GM19043 (cell line): ENCODE measurements around the gene TGFBR2.
A peak's percentile ranks its signal among the peaks of the same experiment; 100 is the strongest.

Experiments
- ATAC-seq: cut with Tn5 transposase; IDR thresholded peaks from one replicate; pipeline ENCODE4 v1.9.1; 2021; ENCODE audit warnings: low read depth; ENCODE audit not compliant: unreplicated experiment

TGFBR2 gene

GRCh38 chr3:30688776-30689641, 82.6 kb downstream of the TGFBR2 start:
- ATAC-seq: no peak

- no peak for ATAC-seq
These were observed 83.8 kb downstream of the TGFBR2 start for GRCh38 chr3:30690199-30690598.

- no peak for ATAC-seq
These were observed 85.0 kb downstream of the TGFBR2 start for GRCh38 chr3:30691249-30691880.

DNA sequence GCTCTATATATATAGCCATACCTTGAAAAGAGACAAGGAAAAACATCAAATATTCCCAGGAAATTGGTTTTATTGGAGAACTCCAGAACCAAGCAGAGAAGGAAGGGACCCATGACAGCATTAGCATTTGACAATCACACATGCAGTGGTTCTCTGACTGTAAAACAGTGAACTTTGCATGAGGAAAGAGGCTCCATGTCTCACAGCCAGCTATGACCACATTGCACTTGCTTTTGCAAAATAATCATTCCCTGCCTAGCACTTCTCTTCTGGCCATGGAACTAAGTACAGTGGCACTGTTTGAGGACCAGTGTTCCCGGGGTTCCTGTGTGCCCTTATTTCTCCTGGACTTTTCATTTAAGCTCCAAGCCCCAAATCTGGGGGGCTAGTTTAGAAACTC, 85.5 kb downstream of the TGFBR2 start:
- ATAC-seq: no peak

GRCh38 chr3:30692498-30693130, 86.2 kb downstream of the TGFBR2 start:
- ATAC-seq: no peak

DNA sequence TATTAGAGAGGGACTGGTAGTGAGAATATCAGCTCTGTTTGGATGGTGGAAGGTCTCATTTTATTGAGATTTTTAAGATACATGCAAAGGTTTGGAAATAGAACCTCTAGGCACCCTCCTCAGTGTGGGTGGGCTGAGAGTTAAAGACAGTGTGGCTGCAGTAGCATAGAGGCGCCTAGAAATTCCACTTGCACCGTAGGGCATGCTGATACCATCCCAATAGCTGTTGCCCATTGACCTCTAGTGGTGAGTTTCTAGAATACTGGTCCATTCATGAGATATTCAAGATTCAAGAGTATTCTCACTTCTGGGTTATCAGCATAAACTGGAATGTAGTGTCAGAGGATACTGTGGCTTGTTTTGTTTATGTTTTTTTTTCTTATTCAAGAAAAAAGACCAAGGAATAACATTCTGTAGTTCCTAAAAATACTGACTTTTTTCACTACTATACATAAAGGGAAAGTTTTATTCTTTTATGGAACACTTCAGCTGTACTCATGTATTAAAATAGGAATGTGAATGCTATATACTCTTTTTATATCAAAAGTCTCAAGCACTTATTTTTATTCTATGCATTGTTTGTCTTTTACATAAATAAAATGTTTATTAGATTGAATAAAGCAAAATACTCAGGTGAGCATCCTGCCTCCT, 87.2 kb downstream of the TGFBR2 start:
- peak; percentile 95 for ATAC-seq

GRCh38 chr3:30694148-30694547, 87.7 kb downstream of the TGFBR2 start:
- ATAC-seq: no peak

DNA sequence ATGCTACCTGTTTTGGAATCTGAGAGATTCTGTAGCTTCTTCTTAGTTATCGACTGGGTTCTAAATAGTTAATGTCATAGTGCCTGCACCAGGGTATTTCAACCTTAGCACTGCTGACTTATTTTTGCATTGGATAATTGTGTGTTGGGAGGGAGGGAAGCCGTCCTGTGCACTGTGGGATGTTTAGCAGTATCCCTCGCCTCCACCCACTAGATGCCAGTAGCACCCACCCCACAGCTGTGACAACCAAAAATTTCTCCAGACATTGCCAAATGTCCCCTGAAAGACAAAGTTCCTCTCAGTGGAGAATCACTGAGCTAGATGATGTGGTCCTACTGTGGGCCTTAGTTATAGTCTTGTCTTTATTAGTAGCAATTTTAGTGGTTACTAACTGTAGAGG, 88.3 kb downstream of the TGFBR2 start:
- no peak for ATAC-seq

DNA sequence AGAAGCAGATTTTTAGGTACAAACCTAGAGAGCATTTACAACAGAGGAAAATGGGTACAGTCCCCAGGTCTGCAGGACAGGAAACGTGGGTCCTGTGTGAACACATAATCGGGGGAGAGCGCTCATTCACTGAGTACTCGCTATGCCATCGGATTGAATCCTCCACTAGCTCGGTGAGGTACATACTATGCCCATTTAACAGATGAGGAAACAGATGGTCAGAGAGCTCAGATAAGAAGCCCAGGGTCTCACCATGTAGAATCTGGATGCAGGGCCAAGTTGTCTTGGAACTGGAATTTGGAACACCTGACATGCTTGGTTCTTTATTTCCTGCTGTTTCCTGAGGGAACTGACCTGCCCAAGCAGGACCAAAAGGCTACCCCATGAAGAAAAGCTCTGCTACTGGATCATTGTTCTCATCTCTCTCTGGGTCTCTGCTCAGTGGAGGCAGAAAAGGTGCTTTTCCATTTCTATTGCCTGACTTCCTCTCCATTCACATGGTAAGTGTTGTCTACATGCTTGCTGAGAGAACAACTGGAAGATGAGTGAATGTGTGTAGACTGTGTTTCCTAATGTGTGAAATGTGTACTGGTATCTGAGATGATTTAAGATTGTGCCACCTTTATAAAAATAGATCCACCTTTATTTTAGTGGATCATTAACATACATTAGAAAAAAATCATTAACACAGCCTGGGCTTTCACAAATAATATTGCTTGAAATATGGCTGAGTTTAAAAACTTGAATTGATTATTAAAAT, 89.1 kb downstream of the TGFBR2 start:
- no peak for ATAC-seq

- no peak for ATAC-seq
These were observed 90.0 kb downstream of the TGFBR2 start for GRCh38 chr3:30696403-30696819.

DNA sequence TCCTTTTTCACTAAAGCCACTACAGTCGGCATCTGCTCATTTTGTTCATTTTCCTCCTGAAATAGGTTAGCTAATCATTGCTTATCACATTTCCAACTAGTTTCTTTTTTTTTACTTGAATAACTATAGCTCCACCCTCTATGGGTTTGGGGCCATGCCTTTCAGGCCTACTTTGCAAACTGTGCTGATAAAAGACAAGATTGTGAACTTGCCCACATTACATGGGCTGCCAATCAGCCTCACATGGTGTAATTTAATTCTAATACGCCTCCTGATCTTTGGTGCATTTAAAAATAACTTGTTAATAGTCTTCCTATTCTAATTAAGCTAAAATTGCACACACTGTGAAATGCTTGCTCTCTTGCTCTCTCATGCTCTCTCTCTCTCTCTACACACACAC, 90.5 kb downstream of the TGFBR2 start:
- no peak for ATAC-seq

DNA sequence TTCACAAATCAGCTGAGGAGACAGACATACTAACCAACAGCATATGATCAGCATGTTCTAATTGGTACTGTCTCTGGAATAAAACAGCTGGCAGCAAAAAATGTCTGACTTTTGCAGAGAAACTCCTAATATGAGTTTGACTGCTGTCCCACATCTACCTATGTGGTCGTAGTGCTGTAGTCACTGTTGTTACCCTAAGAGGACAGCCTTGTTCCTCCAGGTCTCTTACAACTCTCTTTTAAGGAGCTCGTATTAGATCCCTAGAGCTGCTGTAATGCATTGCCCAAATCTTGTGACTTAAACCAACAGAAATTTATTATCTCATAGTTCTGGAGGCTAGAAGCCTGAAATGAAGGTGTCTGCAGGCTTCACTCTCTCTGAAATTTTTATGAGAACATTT, 92.1 kb downstream of the TGFBR2 start:
- ATAC-seq: no peak

DNA sequence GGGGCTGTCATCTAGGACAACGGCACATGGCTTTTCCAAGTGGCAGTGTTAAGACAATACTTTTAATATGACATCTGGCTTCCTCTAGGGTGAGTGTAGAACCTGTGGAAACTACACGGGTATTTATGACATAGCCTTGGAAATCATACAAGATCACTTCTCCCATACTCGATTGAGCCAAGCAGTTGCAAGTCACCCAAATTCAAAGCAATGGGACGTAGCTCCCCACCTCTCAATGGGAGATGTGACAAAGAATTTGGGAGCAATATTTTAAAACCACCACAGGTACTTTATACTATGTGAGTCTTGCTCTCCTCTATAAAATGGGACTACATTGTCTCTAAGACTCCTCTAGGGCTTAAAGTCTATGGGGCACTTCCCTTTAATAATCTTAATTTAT, 93.5 kb downstream of the TGFBR2 start:
- no peak for ATAC-seq

GRCh38 chr3:30700702-30701321, 94.4 kb downstream of the TGFBR2 start:
- no peak for ATAC-seq

DNA sequence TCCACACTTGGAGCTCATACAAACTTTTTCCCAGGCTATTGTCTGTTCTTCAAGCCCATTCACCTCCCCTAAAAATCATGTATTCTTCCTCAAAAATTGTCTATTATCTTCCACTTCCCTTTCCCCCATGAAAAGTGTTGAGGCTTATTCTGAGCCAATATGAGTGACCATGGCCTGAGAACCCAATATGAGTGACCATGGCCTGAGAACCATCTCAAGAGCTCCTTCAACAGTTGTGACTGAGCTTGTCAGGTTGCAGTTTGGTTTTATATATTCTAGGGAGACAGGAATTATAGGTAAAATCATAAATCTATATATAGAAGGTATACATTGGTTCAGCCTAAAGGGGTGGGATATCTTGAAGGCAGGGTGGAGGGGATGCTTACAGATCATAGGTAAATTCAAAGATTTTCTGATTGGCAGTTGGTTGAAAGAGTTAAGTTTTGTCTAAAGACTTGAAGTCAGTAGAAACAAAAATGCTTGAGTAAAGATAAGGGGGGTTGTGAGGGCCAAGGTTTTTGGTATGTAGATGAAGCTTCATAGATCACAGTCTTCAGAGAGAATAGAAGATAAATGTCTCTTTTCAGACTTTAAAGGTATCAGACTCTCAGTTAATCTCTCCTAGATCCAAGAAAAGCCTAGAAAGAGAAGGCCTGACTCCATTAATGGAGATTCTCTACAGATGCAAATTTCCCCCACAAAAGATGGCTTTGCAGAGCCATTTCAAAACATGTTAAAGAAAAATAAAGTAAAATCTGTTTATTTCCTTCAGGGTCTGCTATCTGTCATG, 95.8 kb downstream of the TGFBR2 start:
- no peak for ATAC-seq

DNA sequence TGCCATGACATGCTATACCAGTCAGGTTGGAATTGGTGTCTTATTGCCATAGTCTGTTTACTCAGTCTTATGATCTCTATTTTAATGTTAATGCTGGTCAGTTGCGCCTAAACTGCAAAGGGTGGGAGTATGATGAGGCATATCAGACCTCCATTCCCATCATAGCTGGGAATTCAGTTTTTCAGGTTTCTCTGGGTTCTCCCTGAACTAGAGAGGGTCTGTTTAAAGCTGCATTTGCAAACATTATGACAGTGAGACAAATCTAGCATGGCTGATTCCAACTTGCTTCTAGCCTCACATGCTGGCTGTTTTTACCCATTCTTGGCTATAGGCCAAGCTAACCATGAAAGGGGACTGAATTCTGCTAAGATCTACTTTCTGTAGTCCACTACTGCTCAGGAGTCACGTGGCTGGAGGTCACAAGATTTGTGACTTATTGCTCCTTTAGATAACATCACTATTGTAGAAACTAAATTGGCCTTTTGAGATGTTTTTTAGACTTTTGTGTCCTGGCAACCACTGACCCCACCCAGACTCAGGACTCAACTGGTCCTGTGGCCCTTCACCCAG, 96.5 kb downstream of the TGFBR2 start:
- no peak for ATAC-seq

DNA sequence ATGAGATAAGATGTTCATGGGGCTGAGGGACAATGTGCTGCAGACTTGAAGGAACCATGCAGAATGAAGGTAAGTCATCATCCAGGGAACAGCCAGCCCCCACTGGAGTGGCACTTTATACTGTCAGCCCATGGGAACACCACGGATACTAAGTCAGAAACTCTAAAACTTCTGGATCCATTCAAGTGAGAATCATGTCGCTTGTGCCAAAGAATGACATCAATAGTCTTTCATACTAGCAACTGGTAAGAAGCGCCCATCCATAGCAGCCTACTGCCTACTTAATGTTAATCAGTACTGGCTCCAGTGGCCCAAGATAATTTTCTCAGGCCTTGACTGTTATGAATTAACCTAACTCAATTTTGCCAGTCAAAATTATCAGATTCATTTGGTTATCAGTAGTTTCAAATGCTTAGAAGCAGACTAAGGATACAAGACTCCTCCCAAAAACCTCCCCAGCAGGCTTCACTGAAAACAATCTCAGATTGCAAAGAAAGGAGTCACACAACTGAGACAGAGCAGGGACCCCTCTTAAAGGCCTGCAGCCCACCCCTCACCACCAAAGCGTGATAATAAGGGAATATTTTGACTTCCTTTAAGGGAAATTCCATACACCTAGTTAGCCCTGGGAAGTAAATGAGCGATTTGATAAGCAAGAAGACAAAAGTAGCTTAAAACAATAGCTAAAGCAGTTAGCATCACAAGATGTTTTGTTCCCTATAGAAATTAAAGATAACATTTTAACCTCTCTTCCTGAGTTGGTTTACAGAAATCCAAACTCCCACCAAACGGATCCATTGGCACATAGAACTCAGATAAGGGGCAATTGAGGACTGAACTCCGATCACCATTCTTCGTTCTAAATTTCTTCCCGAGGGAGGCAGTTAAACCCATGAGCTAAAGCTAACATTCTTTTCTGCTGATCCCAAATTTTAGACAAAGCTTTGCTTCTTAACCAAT, 98.8 kb downstream of the TGFBR2 start:
- no peak for ATAC-seq

- ATAC-seq: no peak
These were observed 101.4 kb downstream of the TGFBR2 start for GRCh38 chr3:30707825-30708224.
